Renal pelvis (tissue), 4 donors: Measurements from ENCODE around the gene SRSF1. TPM values are rescaled to one million over a fixed set of nuclear protein-coding genes. Genes with fewer than 3 reads are reported as not detected.
A peak's percentile ranks its signal among the peaks of the same experiment; 100 is the strongest.
"Not testable (repeated sequence)": the region's sequence is repeated elsewhere in the genome, so short reads cannot be mapped to it uniquely, and the experiment has no call there.

Experiments
- DNase-seq: peaks from one replicate; pipeline ENCODE4 v3.0.0-alpha.2; 2013
- polyA plus RNA-seq, 3 donors: library from polyadenylated mRNA; unstranded; fragments of 120-200 nt; gene quantifications; one replicate each; pipeline ENCODE4 v1.2.1, GENCODE V29; 2013; ENCODE audit not compliant: insufficient read length in 3 of 3

The SRSF1 gene
- polyA plus RNA-seq, 3 donors, result 331 to 382 (median 358) TPM

GRCh38 chr17:57974053-57974824 lies 32.8 kb downstream of the SRSF1 start:
- DNase-seq, result not testable (repeated sequence)

GRCh38 chr17:57972151-57972550 lies 34.9 kb downstream of the SRSF1 start:
- no peak for DNase-seq

GRCh38 chr17:57971572-57971971 lies 35.5 kb downstream of the SRSF1 start:
- DNase-seq, result no peak

GRCh38 chr17:57970710-57971109 lies 36.3 kb downstream of the SRSF1 start:
- no peak for DNase-seq

- DNase-seq, result no peak
These were observed 38.6 kb downstream of the SRSF1 start for GRCh38 chr17:57968456-57968855.

- no peak for DNase-seq
These were observed 40.2 kb downstream of the SRSF1 start for GRCh38 chr17:57966875-57967274.

- no peak for DNase-seq
These were observed 40.8 kb downstream of the SRSF1 start for GRCh38 chr17:57966246-57966645.

- DNase-seq, result no peak
These were observed 41.4 kb downstream of the SRSF1 start for GRCh38 chr17:57965521-57966160.

- no peak for DNase-seq
These were observed 43.9 kb downstream of the SRSF1 start for GRCh38 chr17:57963149-57963511.

- no peak for DNase-seq
These were observed 44.5 kb downstream of the SRSF1 start for GRCh38 chr17:57962279-57963148.

- DNase-seq, result no peak
These were observed 47.1 kb downstream of the SRSF1 start for GRCh38 chr17:57959929-57960328.

- not testable (repeated sequence) for DNase-seq
These were observed 48.7 kb downstream of the SRSF1 start for GRCh38 chr17:57958391-57958790.

- no peak for DNase-seq
These were observed 49.2 kb downstream of the SRSF1 start for GRCh38 chr17:57957886-57958285.

GRCh38 chr17:57957120-57957850 lies 49.8 kb downstream of the SRSF1 start:
- DNase-seq, result no peak

- DNase-seq, result no peak
These were observed 50.5 kb downstream of the SRSF1 start for GRCh38 chr17:57956291-57957119.

GRCh38 chr17:57955183-57955931 lies 51.7 kb downstream of the SRSF1 start, which contains the start of gene CUEDC1:
CUEDC1 (minus strand) TSS chr17:57955412; CDS start chr17:57885564, 69,848 bp downstream.
- no peak for DNase-seq

GRCh38 chr17:57954397-57955182 lies 52.5 kb downstream of the SRSF1 start:
- DNase-seq, result peak; percentile 79

- no peak for DNase-seq
These were observed 53.2 kb downstream of the SRSF1 start for GRCh38 chr17:57953705-57954396.
